K562 (cell line): ENCODE data around the gene MVP. TPM values are rescaled to one million over a fixed set of nuclear protein-coding genes. Genes with fewer than 3 reads are reported as not detected.
A peak's percentile ranks its signal among the peaks of the same experiment; 100 is the strongest.

Source experiments
- COPS2 ChIP-seq: fragments of 450-650 bp; conservative IDR thresholded peaks from 2 replicates; pipeline ENCODE4 v1.6.1; 2016; ENCODE audit warnings: mild to moderate bottlenecking, moderate library complexity
- DEAF1 ChIP-seq: fragments of 450-650 bp; formaldehyde crosslinking; IDR thresholded peaks from 2 replicates; pipeline ENCODE4 v1.4.0; 2020; ENCODE audit warnings: mild to moderate bottlenecking, moderate library complexity
- HMG20B ChIP-seq: fragments of 250-450 bp; sonication (Bioruptor Pico); IDR thresholded peaks from 2 replicates; pipeline ENCODE4 v1.5.0; 2021; ENCODE audit warnings: mild to moderate bottlenecking
- JUN ChIP-seq, 2 experiments: sonication (generic) in 1 of 2; formaldehyde crosslinking in 1 of 2; IDR thresholded peaks; 2 replicates each; pipeline versions ENCODE4 v1.6.1 to v1.8.0; 2012 to 2022; ENCODE audit warnings: borderline replicate concordance in 2 of 2, mild to moderate bottlenecking in 2 of 2, improper control_type of control experiment in 1 of 2, low read depth in 1 of 2, low read length in 1 of 2, missing genetic modification reagents in 1 of 2
- MECOM ChIP-seq: fragments of 250-450 bp; sonication (Bioruptor Pico); IDR thresholded peaks from 2 replicates; pipeline ENCODE4 v1.8.0; 2022; ENCODE audit warnings: inconsistent platforms
- MIER1 ChIP-seq: fragments of 450-650 bp; IDR thresholded peaks from 2 replicates; pipeline ENCODE4 v1.6.1; 2016; ENCODE audit warnings: antibody characterized with exemption, mild to moderate bottlenecking, low read depth
- MYNN ChIP-seq, 2 experiments: sonication (generic); formaldehyde crosslinking in 1 of 2; IDR thresholded peaks; 2 replicates each; pipeline versions ENCODE4 v1.5.0 to v1.6.1; 2016 to 2020; ENCODE audit warnings: antibody characterized with exemption in 1 of 2, missing genetic modification reagents in 1 of 2
- NONO ChIP-seq, 2 experiments: fragments of 200-400 bp in 1 of 2; fragments of 450-650 bp in 1 of 2; formaldehyde crosslinking in 1 of 2; IDR thresholded peaks; 2 replicates each; pipeline ENCODE4 v1.6.1; 2017; ENCODE audit warnings: low read depth in 2 of 2, mild to moderate bottlenecking in 2 of 2, moderate library complexity in 2 of 2, low read length in 1 of 2
- PML ChIP-seq: IDR thresholded peaks from 2 replicates; pipeline ENCODE4 v1.6.1; 2012; ENCODE audit warnings: low read length, inconsistent platforms
- POU5F1 ChIP-seq: fragments of 150-350 bp; IDR thresholded peaks from 2 replicates; pipeline ENCODE4 v1.6.1; 2014; ENCODE audit warnings: borderline replicate concordance, low read length, low read depth, mild to moderate bottlenecking; ENCODE audit not compliant: partially characterized antibody
- PTRF ChIP-seq: fragments of 450-650 bp; IDR thresholded peaks from 2 replicates; pipeline ENCODE4 v1.6.1; 2016; ENCODE audit warnings: mild to moderate bottlenecking, missing genetic modification characterization, missing compliant biosample characterization
- RB1 ChIP-seq: fragments of 450-650 bp; IDR thresholded peaks from 2 replicates; pipeline ENCODE4 v1.6.1; 2017; ENCODE audit warnings: low read depth, mild to moderate bottlenecking
- TFE3 ChIP-seq: fragments of 450-650 bp; formaldehyde crosslinking; IDR thresholded peaks from 2 replicates; pipeline ENCODE4 v1.4.0; 2020; ENCODE audit warnings: mild to moderate bottlenecking, mixed read lengths
- TRIM24 ChIP-seq, 2 experiments: fragments of 450-650 bp; IDR thresholded peaks; 2 replicates each; pipeline ENCODE4 v1.6.1; 2016
- ZFPM2 ChIP-seq: fragments of 250-450 bp; sonication (Bioruptor Pico); IDR thresholded peaks from 2 replicates; pipeline ENCODE4 v1.5.1; 2022; ENCODE audit warnings: mild to moderate bottlenecking
- ZNF175 ChIP-seq: fragments of 200-800 bp; sonication (Bioruptor generic); IDR thresholded peaks from 2 replicates; pipeline ENCODE4 v1.6.1; 2016; ENCODE audit warnings: low read depth, mild to moderate bottlenecking, missing genetic modification characterization, missing compliant biosample characterization
- ZNF431 ChIP-seq: sonication (generic); formaldehyde crosslinking; IDR thresholded peaks from 2 replicates; pipeline ENCODE4 v1.8.0; 2022; ENCODE audit warnings: mild to moderate bottlenecking, missing genetic modification reagents
- ZNF551 ChIP-seq: fragments of 250-450 bp; sonication (Bioruptor Pico); IDR thresholded peaks from 2 replicates; pipeline ENCODE4 v1.5.0; 2021; ENCODE audit warnings: mild to moderate bottlenecking, moderate library complexity
- ZNF778 ChIP-seq: fragments of 450-650 bp; formaldehyde crosslinking; IDR thresholded peaks from 2 replicates; pipeline ENCODE4 v1.4.0; 2020; ENCODE audit warnings: mild to moderate bottlenecking, moderate library complexity
- polyA plus RNA-seq, 8 experiments: library from polyadenylated mRNA; depleted of rRNA in 4 of 8; stranded (reverse) in 5 of 8; unstranded in 3 of 8; fragments of >200 nt; fragmentation: Nextera tagmentation in 2 of 8; fragmentation: Illumina TruSeq in 1 of 8; extraction: Ambion mirVana in 2 of 8; extraction: Trizol in 1 of 8; gene quantifications; 2 replicates each; pipeline versions ENCODE4 v1.2.1 to v1.2.3, GENCODE V29; 2011 to 2014; ENCODE audit warnings: inconsistent platforms in 1 of 8, missing spikeins in 1 of 8
- total RNA-seq, 7 experiments: library from RNA; depleted of rRNA in 6 of 7; stranded (reverse); fragments of >200 nt in 6 of 7; fragmentation: Illumina TruSeq in 2 of 7; extraction: Trizol in 2 of 7; gene quantifications; 2 replicates each; pipeline versions ENCODE4 v1.2.1 to v1.2.3, GENCODE V29; 2011 to 2021; ENCODE audit warnings: low replicate concordance in 1 of 7
- TF ChIP-seq, protein P1 (sequence below): sonication (generic); formaldehyde crosslinking; IDR thresholded peaks from 2 replicates; pipeline ENCODE4 v1.8.1; 2022; ENCODE audit warnings: missing genetic modification reagents
- TF ChIP-seq, protein P2 (sequence below), 2 experiments: IDR thresholded peaks; 2 replicates each; pipeline ENCODE4 v1.6.1; 2011; ENCODE audit warnings: borderline replicate concordance in 1 of 2, control low read depth in 1 of 2, low read depth in 1 of 2, low read length in 1 of 2, mild to moderate bottlenecking in 1 of 2, mixed read lengths in 1 of 2, moderate library complexity in 1 of 2; ENCODE audit not compliant: insufficient read depth in 1 of 2, insufficient read length in 1 of 2, poor library complexity in 1 of 2, severe bottlenecking in 1 of 2; ENCODE audit errors: extremely low read depth in 1 of 2

Gene MVP
- total and polyA plus RNA-seq, 9 of the 15 experiments (the other 6 are each of a cell fraction or from before 2014, with no cell fraction given): 0.39 to 1.9 (median 0.76) TPM; not detected in 2

- TF ChIP-seq, protein P1, sequence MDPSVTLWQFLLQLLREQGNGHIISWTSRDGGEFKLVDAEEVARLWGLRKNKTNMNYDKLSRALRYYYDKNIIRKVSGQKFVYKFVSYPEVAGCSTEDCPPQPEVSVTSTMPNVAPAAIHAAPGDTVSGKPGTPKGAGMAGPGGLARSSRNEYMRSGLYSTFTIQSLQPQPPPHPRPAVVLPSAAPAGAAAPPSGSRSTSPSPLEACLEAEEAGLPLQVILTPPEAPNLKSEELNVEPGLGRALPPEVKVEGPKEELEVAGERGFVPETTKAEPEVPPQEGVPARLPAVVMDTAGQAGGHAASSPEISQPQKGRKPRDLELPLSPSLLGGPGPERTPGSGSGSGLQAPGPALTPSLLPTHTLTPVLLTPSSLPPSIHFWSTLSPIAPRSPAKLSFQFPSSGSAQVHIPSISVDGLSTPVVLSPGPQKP: no peak
- TF ChIP-seq ZNF778 (CRISPR knock-in tag) (no peak), TRIM24 (IDR thresholded peaks at IDR 0.05) (peak in 1 of 2 experiments; percentile 57; a peak in 1 of 4 replicates), PTRF (tag) (no peak), MECOM (no peak), ZFPM2 (CRISPR knock-in tag) (no peak), ZNF175 (CRISPR knock-in tag) (no peak), POU5F1 (peak; percentile 89), TFE3 (CRISPR knock-in tag) (no peak), PML (peak; percentile 47; the same call in 1 of the 2 replicates), COPS2 (no peak), RB1 (peak; percentile 78; the same call in 1 of the 2 replicates), MIER1 (no peak), HMG20B (CRISPR knock-in tag) (no peak), ZNF551 (CRISPR knock-in tag) (no peak), MYNN (IDR thresholded peaks at IDR 0.05) (0 out of 2 replicates have a peak, but pooled peaks have one; percentile 15), MYNN (CRISPR knock-in tag; IDR thresholded peaks at IDR 0.05) (no peak), DEAF1 (CRISPR knock-in tag) (peak; percentile 90), JUN (IDR thresholded peaks at IDR 0.05; ENCODE audit: borderline replicate concordance, low read depth, low read length) (0 out of 2 replicates have a peak, but pooled peaks have one; percentile 43), JUN (CRISPR knock-in tag; IDR thresholded peaks at IDR 0.05; ENCODE audit: borderline replicate concordance) (no peak), ZNF431 (CRISPR knock-in tag) (no peak), NONO (IDR thresholded peaks at IDR 0.05; ENCODE audit: low read depth in 2 of 2, low read length in 1 of 2) (peak in 1 of 2 experiments; percentile 58; a peak in 1 of 4 replicates)
- TF ChIP-seq, protein P2, sequence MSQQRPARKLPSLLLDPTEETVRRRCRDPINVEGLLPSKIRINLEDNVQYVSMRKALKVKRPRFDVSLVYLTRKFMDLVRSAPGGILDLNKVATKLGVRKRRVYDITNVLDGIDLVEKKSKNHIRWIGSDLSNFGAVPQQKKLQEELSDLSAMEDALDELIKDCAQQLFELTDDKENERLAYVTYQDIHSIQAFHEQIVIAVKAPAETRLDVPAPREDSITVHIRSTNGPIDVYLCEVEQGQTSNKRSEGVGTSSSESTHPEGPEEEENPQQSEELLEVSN (IDR thresholded peaks at IDR 0.05; ENCODE audit: borderline replicate concordance in 1 of 2, extremely low read depth in 1 of 2, insufficient read depth in 1 of 2, insufficient read length in 1 of 2, low read depth in 1 of 2, low read length in 1 of 2, poor library complexity in 1 of 2, severe bottlenecking in 1 of 2): peak; percentile 85 to 87
These were observed 4.2 kb upstream of the MVP start, which contains the start of gene PAGR1 (continued) for GRCh38 chr16:29815793-29816693.
